ENCODE measurements around the gene STAP2.

DNA sequence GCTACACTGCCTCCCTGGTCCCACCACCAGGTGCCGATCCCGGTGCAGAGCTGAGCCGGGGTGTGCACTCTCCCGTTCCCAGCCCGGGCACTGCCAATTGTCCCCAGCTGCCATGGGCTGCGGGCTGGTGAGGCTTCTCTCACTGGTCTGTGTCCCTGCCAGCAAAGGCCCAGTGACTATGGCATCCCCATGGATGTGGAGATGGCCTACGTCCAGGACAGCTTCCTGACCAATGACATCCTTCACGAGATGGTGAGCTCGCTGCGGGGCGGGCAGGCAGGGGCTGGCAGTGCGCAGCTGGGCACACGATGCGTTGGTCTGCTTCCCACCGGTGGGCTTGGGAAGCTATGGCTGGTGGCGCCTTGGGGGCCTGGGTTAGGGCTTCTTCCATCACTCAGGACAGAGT is 19.3 kb upstream of the STAP2 start:
- TF ChIP-seq, protein P1, sequence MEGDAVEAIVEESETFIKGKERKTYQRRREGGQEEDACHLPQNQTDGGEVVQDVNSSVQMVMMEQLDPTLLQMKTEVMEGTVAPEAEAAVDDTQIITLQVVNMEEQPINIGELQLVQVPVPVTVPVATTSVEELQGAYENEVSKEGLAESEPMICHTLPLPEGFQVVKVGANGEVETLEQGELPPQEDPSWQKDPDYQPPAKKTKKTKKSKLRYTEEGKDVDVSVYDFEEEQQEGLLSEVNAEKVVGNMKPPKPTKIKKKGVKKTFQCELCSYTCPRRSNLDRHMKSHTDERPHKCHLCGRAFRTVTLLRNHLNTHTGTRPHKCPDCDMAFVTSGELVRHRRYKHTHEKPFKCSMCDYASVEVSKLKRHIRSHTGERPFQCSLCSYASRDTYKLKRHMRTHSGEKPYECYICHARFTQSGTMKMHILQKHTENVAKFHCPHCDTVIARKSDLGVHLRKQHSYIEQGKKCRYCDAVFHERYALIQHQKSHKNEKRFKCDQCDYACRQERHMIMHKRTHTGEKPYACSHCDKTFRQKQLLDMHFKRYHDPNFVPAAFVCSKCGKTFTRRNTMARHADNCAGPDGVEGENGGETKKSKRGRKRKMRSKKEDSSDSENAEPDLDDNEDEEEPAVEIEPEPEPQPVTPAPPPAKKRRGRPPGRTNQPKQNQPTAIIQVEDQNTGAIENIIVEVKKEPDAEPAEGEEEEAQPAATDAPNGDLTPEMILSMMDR (IDR thresholded peaks at IDR 0.05; ENCODE audit: insufficient read depth, low read length), result no peak
- TF ChIP-seq, protein P2, sequence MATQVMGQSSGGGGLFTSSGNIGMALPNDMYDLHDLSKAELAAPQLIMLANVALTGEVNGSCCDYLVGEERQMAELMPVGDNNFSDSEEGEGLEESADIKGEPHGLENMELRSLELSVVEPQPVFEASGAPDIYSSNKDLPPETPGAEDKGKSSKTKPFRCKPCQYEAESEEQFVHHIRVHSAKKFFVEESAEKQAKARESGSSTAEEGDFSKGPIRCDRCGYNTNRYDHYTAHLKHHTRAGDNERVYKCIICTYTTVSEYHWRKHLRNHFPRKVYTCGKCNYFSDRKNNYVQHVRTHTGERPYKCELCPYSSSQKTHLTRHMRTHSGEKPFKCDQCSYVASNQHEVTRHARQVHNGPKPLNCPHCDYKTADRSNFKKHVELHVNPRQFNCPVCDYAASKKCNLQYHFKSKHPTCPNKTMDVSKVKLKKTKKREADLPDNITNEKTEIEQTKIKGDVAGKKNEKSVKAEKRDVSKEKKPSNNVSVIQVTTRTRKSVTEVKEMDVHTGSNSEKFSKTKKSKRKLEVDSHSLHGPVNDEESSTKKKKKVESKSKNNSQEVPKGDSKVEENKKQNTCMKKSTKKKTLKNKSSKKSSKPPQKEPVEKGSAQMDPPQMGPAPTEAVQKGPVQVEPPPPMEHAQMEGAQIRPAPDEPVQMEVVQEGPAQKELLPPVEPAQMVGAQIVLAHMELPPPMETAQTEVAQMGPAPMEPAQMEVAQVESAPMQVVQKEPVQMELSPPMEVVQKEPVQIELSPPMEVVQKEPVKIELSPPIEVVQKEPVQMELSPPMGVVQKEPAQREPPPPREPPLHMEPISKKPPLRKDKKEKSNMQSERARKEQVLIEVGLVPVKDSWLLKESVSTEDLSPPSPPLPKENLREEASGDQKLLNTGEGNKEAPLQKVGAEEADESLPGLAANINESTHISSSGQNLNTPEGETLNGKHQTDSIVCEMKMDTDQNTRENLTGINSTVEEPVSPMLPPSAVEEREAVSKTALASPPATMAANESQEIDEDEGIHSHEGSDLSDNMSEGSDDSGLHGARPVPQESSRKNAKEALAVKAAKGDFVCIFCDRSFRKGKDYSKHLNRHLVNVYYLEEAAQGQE (IDR thresholded peaks at IDR 0.05; ENCODE audit: insufficient replicate concordance, low read depth), result no peak
- no peak; the same call in 1 of the 2 replicates for TF ChIP-seq POLR2AphosphoS5 (IDR thresholded peaks at IDR 0.05; ENCODE audit: low read depth)

Data from HL-60 (cell line).